ENCODE results near the gene RBX1.

RBX1 gene

DNA sequence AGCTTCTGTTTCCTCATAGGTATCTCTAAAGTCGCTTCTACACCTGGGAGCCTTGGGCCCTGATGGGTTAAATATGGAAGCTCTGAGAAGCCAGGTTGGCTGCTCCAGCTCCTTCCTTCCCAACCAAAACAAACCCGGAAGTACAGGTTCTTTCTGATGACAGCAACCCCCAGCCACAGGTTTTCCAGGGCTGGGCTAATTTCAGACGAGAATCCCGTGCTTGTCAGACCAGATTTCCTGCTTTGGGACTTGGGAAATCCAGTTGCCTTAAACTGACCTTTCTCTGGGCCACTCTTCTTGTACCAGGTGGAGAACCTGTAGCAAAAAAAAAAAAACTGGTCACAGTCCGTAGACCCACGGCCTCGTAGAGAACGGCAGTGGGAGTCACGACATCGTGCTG is 51.9 kb downstream of the RBX1 start:
- peaks cover 3% of the 10 kb centered on the region for H3K4me1 ChIP-seq
- no peaks in the 10 kb centered on the region; the same call in 1 of the 2 replicates for H3K27me3 ChIP-seq
- TF ChIP-seq, protein P1, sequence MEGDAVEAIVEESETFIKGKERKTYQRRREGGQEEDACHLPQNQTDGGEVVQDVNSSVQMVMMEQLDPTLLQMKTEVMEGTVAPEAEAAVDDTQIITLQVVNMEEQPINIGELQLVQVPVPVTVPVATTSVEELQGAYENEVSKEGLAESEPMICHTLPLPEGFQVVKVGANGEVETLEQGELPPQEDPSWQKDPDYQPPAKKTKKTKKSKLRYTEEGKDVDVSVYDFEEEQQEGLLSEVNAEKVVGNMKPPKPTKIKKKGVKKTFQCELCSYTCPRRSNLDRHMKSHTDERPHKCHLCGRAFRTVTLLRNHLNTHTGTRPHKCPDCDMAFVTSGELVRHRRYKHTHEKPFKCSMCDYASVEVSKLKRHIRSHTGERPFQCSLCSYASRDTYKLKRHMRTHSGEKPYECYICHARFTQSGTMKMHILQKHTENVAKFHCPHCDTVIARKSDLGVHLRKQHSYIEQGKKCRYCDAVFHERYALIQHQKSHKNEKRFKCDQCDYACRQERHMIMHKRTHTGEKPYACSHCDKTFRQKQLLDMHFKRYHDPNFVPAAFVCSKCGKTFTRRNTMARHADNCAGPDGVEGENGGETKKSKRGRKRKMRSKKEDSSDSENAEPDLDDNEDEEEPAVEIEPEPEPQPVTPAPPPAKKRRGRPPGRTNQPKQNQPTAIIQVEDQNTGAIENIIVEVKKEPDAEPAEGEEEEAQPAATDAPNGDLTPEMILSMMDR (IDR thresholded peaks at IDR 0.05; ENCODE audit: low read depth, low read length), result no peak
- H3K36me3 ChIP-seq, result no peaks in the 10 kb centered on the region
- H3K4me3 ChIP-seq (ENCODE audit: low read depth, low read length), result no peak overlapping the region
- no peak for DNase-seq
- no peaks in the 10 kb centered on the region for H3K9me3 ChIP-seq

DNA sequence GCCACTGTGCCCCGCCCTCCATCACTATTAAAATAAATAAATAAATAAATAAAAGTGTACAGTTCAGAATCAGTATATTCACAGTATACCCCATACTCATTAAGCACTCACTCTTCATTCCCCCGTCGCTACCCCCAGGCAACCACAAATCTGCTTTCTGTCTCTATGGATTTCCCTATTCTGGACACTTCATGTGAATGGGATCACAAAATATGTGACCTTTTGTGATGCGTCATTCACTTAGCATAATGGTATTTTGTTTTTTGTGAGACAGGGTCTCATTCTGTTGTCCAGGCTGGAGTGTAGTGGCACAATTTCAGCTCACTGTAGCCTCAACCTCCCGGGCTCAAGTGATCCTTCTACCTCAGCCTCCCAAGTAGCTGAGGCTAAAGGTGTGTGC is 52.8 kb downstream of the RBX1 start:
- H3K9me3 ChIP-seq, result no peaks in the 10 kb centered on the region
- peaks cover 3% of the 10 kb centered on the region for H3K4me1 ChIP-seq
- TF ChIP-seq, protein P1 (IDR thresholded peaks at IDR 0.05; ENCODE audit: low read depth, low read length), result no peak
- no peaks in the 10 kb centered on the region for H3K36me3 ChIP-seq
- no peaks in the 10 kb centered on the region; the same call in 1 of the 2 replicates for H3K27me3 ChIP-seq
- no peak overlapping the region for H3K4me3 ChIP-seq (ENCODE audit: low read depth, low read length)
- DNase-seq, result no peak

DNA sequence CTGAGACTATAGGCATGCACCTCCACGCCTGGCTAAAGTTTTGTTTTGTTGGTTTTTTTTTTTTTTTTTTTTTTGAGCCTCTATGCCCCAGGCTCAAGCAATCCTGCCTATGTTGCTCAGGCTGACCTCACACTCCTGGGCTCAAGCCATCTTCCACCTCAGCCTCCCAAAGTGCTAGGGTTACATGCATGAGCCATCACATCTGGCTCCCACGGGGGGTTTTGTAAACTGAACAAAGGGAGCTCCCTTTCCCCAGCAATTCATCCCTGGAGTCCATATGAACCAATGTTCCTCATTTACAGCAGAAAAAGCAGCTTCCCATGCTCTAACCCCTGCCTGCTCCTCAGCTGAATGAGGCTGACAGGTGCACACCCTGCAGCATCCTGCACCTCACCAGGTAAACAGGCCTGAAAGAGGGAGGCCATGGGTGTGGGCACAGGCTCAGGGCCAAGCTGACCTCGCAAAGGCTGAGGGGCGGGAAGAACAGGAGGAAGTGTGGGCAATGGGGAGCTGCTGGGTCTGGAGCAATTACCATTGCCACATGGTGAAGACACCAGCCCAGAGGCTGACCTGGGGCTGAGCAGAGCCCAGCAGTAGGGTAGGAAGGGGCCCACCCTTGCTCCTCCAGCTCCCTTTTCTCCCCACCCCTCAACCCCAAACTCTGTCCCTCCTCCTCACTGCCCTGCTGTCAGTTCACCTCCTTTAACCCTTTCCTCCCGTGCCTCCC is 58.2 kb downstream of the RBX1 start:
- TF ChIP-seq, protein P1 (IDR thresholded peaks at IDR 0.05; ENCODE audit: low read depth, low read length), result no peak
- H3K9me3 ChIP-seq, result no peaks in the 10 kb centered on the region
- no peaks in the 10 kb centered on the region; the same call in 1 of the 2 replicates for H3K27me3 ChIP-seq
- DNase-seq, result no peak
- H3K4me3 ChIP-seq (ENCODE audit: low read depth, low read length), result no peak overlapping the region
- H3K4me1 ChIP-seq, result no peaks in the 10 kb centered on the region
- H3K36me3 ChIP-seq, result no peaks in the 10 kb centered on the region

DNA sequence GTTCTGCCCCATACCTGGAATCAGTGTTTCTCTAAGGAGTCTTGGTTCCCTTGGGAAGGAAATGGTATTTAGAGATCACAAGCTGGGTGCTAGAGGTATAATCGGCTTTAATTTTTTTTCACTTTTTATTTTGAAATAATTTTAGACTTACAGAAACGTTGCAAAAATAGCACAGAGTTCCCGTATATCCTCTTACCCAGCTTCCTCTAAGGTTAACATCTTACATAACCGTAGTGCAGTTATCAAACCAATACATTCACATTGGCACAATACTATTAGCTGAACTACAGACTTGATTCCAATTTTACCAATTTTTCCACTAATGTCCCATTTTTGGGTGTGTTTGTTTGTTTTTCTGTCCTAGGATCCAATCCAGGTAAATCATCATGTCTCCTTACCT is 63.8 kb downstream of the RBX1 start:
- no peak for DNase-seq
- Histone ChIP-seq H3K4me3 (ENCODE audit: low read depth, low read length) (no peak overlapping the region), H3K27me3 (no peaks in the 10 kb centered on the region), H3K9me3 (no peaks in the 10 kb centered on the region), H3K4me1 (no peaks in the 10 kb centered on the region), H3K36me3 (no peaks in the 10 kb centered on the region)
- TF ChIP-seq, protein P1 (IDR thresholded peaks at IDR 0.05; ENCODE audit: low read depth, low read length), result no peak

DNA sequence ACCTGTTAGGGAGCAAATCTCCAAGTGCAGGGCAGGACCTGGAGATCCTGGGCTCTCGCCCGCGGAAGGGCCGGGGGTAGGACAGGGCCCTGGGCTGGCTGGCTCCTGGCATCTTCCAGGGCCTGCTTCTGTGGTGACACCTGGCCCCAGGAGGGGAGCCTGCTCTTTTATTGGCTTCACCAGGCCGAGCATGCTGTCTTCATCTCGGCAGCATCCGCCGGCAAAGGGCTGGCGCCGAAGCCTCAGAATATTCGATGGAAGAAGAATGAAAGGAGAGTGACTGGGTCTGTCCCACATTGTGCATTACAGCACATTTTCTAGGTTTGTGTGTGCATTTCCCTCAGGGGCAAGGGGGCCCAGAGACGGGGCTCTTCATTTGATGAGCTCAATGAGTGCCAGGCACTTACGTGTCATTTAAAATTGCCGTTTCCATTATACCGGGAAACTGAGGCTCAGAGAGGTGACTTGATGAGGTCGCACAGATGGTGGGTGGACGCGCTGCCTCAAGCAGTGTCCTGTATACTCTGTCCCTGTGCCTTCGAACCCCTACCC is 70.0 kb downstream of the RBX1 start:
- TF ChIP-seq, protein P1 (IDR thresholded peaks at IDR 0.05; ENCODE audit: low read depth, low read length), result no peak
- Histone ChIP-seq H3K9me3 (no peaks in the 10 kb centered on the region), H3K4me3 (ENCODE audit: low read depth, low read length) (peak overlapping the region; percentile 71), H3K36me3 (no peaks in the 10 kb centered on the region), H3K4me1 (peaks cover 3% of the 10 kb centered on the region), H3K27me3 (no peaks in the 10 kb centered on the region)
- peak; percentile 18 for DNase-seq

Measured in BE2C (cell line).